VCaP (cell line): ENCODE results near the gene UBE2L3.
"Not testable (repeated sequence)": the region's sequence is repeated elsewhere in the genome, so short reads cannot be mapped to it uniquely, and the experiment has no call there.

Source experiments
- H3K27ac ChIP-seq: fragments of 450-650 bp; 2 replicates; pipeline ENCODE4 v1.5.1; 2017
- CTCF ChIP-seq: fragments of 450-650 bp; conservative IDR thresholded peaks from 2 replicates; pipeline ENCODE4 v1.5.1; 2017; ENCODE audit warnings: mild to moderate bottlenecking, moderate library complexity

UBE2L3 gene

GRCh38 chr22:21612858-21613257 lies 45.3 kb downstream of the UBE2L3 start:
- H3K27ac ChIP-seq = no peak overlapping the region
- no peak for TF ChIP-seq CTCF

DNA sequence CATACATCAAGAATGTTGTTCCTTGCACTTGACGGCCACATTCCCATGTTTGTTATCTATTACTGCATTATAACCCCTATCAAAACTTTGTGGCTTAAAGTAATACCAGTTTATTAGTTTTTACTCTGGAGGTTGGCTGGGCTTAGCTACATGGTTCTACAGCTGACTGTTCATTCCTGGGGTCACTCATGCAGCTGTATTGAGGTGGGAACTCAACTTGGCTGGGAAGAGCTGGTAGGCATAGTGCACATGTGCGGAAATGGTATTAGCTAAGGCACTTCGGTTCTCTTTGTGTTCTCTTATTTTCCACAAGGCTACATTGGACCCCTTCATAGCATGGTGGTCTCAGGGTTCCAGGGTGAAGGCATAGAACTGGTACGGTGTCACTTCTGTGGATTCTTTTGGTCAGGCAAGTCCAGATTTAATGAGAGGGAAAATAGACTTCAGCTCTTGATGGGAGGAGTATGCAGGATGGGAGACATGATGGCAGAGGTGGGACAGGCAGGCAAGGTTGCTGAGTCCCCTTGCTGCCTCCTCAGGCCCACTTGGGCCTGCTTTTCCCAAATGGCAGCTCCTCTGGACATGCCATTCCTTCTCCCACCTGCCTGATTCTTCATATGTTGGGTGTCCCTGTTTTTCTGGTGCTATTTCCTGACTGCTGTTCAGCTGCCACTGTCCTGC lies 46.2 kb downstream of the UBE2L3 start:
- peak overlapping the region; percentile 53; the same call in 1 of the 2 replicates for H3K27ac ChIP-seq
- no peak for TF ChIP-seq CTCF

DNA sequence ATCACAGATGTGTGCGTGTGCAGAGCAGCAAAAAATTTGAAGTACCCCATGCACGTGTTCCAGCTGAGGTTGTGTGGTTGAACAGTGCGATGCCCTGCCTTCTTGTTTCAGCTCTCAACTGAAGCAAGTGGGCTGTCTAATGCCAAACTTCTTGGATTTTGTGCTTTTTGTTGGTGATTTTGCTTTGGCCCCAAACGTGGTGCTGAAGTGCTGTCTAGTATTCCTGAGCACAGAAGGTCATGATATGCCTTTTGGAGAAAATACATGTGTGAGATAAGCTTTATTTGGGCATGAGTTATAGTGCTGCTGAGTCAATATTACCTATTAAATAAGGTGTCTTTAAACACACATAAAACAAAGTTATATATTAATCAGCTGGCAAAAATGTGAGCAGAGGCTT lies 48.2 kb downstream of the UBE2L3 start:
- no peak for TF ChIP-seq CTCF
- H3K27ac ChIP-seq = peak overlapping the region; percentile 53

- H3K27ac ChIP-seq = not testable (repeated sequence)
Measured at GRCh38 chr22:21617337-21617736, 49.8 kb downstream of the UBE2L3 start.

DNA sequence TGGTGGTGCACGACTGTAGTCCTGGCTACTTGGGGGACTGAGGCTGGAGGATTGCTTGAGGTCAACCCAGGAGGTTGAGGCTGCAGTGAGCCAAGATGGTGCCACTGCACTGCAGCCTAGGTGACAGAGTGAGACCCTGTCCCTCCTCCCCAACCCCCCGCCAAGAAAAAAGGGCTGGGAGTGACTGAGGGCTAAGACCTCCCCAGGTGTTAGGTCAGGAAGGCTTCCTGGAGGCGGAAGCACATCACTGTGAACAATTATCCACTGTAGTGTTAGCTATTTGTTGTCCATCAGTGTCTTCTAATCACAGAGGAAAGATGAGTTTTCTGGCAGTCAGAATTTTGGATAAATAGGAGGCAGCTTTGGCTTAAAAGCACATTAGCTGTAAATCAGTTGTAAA lies 53.5 kb downstream of the UBE2L3 start:
- no peak for TF ChIP-seq CTCF
- 0 out of 2 replicates have a peak overlapping the region, but pooled peaks have one; percentile 15 for H3K27ac ChIP-seq

DNA sequence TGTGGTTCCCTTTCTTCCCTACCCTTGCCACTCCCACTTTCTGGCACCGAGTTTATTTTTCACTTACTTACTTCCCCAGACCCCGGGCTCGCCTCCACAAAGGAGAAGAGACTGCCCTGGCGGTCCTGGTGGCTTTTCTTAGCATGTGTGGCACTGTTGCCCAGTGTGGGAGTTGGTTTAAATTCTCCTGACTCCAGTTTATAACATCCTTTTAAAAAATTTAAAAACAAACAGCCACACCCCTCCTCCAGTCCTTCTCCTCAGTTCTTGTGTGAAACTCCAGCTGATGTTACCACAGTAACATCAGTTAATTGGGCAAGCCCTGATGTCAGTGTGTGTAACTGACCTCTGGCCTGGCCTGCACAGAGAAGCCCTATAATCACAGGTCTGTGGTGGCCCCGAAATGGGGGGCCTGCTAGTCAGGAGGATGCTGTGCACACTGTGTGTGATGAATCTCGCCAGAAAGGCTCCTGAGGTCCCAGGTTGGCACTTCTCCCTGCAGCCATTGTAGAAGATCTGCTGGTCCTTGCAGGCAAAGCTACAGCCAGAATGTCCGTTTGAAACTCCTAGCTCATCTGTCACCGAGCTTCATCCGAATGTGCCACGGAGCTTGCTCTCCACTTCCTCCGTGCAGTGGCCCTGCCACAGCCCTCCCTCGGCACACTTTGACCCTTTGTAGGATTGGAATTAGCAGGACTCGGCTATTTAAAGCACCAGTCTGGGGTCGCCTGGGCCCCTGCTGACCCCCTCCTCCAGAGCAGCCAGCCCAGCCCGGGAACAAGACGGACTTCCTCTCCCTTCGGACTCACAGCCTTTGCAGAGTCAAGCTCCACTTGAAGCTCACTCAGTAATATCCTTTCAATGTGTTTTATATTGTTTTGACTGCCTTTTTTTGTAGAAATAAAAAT lies 54.8 kb downstream of the UBE2L3 start:
- TF ChIP-seq CTCF = no peak
- H3K27ac ChIP-seq = peak overlapping the region; percentile 57

DNA sequence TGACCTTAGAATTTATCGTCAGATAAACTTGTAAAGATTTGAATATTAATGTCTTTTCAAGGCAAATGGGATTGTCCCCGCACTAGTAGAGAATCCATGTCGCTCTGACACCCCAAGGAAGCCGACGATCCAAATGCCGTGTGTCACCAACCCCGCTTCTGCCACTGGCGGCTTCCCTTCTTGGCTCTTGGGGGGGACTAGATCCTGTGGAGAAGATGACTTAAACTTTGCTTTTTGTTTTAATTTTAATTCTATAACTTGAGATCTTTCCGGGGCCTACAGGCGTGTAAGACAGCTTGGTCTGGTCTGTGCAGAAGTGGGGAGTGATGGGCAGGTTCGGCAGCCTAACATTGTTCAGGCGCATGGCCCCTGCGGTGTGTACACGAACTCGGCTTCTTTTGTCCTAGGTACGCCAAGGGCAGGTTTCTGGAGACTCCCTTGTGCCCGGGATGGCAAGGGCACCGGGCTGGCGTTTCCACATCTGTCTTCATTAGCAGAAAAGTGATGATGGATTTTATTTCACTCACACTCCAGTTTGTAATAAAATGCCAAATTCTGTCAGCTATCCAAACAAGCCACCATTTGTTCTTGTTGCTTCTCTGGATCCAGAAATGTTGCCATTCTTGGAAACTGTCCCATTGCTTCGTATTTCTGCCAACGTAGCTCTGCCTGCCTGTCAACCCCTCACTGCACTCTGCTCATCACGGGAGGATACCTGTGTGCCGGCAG lies 55.6 kb downstream of the UBE2L3 start:
- H3K27ac ChIP-seq = peak overlapping the region; percentile 57
- TF ChIP-seq CTCF = no peak
